ENCODE results near the gene GEMIN7.

GEMIN7 gene

GRCh38 chr19:45133661-45134060 lies 54.6 kb downstream of the GEMIN7 start:
- DNase-seq (ENCODE audit: low read depth): no peak
- H3K4me3 ChIP-seq (ENCODE audit: control insufficient read depth, low read depth, low read length): no peak overlapping the region
- TF ChIP-seq CTCF (IDR thresholded peaks at IDR 0.05; ENCODE audit: control insufficient read depth, insufficient read depth, low read depth, low read length, missing control alignments): no peak

- H3K4me3 ChIP-seq (ENCODE audit: control insufficient read depth, low read depth, low read length): no peak overlapping the region
- TF ChIP-seq CTCF (IDR thresholded peaks at IDR 0.05; ENCODE audit: control insufficient read depth, insufficient read depth, low read depth, low read length, missing control alignments): no peak
- DNase-seq (ENCODE audit: low read depth): no peak
Measured at GRCh38 chr19:45135176-45135885, 56.3 kb downstream of the GEMIN7 start.

GRCh38 chr19:45136507-45137178 lies 57.6 kb downstream of the GEMIN7 start:
- no peak for DNase-seq (ENCODE audit: low read depth)
- no peak for TF ChIP-seq CTCF (IDR thresholded peaks at IDR 0.05; ENCODE audit: control insufficient read depth, insufficient read depth, low read depth, low read length, missing control alignments)
- no peak overlapping the region for H3K4me3 ChIP-seq (ENCODE audit: control insufficient read depth, low read depth, low read length)

- H3K4me3 ChIP-seq (ENCODE audit: control insufficient read depth, low read depth, low read length): no peak overlapping the region
Measured at GRCh38 chr19:45137179-45137761, 58.2 kb downstream of the GEMIN7 start.

GRCh38 chr19:45138303-45138751 lies 59.3 kb downstream of the GEMIN7 start:
- no peak overlapping the region for H3K4me3 ChIP-seq (ENCODE audit: control insufficient read depth, low read depth, low read length)
- no peak for TF ChIP-seq CTCF (IDR thresholded peaks at IDR 0.05; ENCODE audit: control insufficient read depth, insufficient read depth, low read depth, low read length, missing control alignments)
- no peak for DNase-seq (ENCODE audit: low read depth)

More at GRCh38 chr19:45137179-45137761, 58.2 kb downstream of the GEMIN7 start:
- no peak for DNase-seq (ENCODE audit: low read depth)
- no peak for TF ChIP-seq CTCF (IDR thresholded peaks at IDR 0.05; ENCODE audit: control insufficient read depth, insufficient read depth, low read depth, low read length, missing control alignments)

DNA sequence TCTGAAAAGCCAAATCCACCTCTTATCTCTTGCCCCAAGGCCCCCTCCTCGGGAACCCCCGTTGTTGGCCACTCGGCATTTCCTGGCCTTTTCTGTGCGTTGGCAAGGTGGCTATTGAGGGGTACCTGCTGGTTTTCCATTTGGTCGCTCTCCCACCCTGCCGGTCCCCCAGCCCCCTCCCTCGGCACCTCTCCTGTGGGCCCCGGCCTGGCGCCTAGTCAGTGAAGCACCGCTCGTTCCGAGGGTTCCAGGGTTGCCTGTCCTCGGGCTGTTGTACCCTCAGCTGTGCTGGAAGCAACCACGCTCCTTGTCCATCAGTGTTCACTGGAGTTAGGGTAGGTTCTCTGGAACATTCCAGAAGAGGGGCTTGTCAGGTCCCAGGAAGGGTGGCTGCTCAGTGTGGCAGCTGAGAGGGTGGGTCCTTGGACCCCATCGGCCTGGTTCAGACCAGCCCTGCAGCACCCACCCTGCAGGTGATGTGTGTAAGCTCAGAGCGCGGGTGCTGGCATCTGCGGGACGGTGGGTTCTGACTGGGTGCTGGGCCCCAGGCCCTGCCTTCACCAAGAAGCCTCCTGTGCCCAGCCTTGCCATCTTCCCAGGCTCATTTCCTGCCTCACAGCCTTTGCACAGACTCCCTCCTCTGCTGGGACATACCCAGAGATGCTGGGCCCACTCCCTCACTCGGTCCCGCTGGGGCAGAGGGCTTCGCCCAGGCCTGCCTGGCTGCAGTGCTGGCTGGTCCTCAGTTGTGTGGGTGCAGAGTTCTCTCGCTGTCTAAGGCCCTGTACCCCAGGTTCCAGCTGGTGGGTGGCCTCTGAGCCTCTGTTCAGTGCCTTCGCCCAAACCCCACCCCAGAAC lies 60.5 kb downstream of the GEMIN7 start:
- H3K4me3 ChIP-seq (ENCODE audit: control insufficient read depth, low read depth, low read length): no peak overlapping the region
- TF ChIP-seq CTCF (IDR thresholded peaks at IDR 0.05; ENCODE audit: control insufficient read depth, insufficient read depth, low read depth, low read length, missing control alignments): no peak
- no peak for DNase-seq (ENCODE audit: low read depth)
